Endothelial cell (in vitro differentiated cells): Measurements from ENCODE around the gene HMBS. TPM values are rescaled to one million over a fixed set of nuclear protein-coding genes. Genes with fewer than 3 reads are reported as not detected.

ENCODE experiments used
- DNase-seq: peaks from one replicate; pipeline ENCODE4 v3.0.0; 2021; ENCODE audit warnings: low spot score
- H3K27ac Mint-ChIP-seq: one replicate; pipeline ENCODE4 v1.8.0; 2021; ENCODE audit warnings: mixed read lengths, inconsistent platforms; ENCODE audit not compliant: unreplicated experiment
- H3K27me3 Mint-ChIP-seq: one replicate; pipeline ENCODE4 v1.8.0; 2021; ENCODE audit warnings: mild to moderate bottlenecking, moderate library complexity, mixed read lengths, inconsistent platforms; ENCODE audit not compliant: unreplicated experiment
- H3K36me3 Mint-ChIP-seq: one replicate; pipeline ENCODE4 v1.8.0; 2021; ENCODE audit warnings: mild to moderate bottlenecking, low read depth, mixed read lengths, inconsistent platforms; ENCODE audit not compliant: unreplicated experiment
- H3K4me1 Mint-ChIP-seq: one replicate; pipeline ENCODE4 v1.8.0; 2021; ENCODE audit warnings: mild to moderate bottlenecking, mixed read lengths, inconsistent platforms; ENCODE audit not compliant: unreplicated experiment
- H3K4me3 Mint-ChIP-seq: one replicate; pipeline ENCODE4 v1.8.0; 2021; ENCODE audit warnings: mild to moderate bottlenecking, mixed read lengths, inconsistent platforms; ENCODE audit not compliant: unreplicated experiment
- H3K9me3 Mint-ChIP-seq: one replicate; pipeline ENCODE4 v1.8.0; 2021; ENCODE audit warnings: mixed read lengths, inconsistent platforms; ENCODE audit not compliant: unreplicated experiment
- CTCF ChIP-seq: fragments of 200-600 bp; sonication (generic); IDR thresholded peaks from one replicate; pipeline ENCODE4 v1.5.0; 2021; ENCODE audit warnings: antibody characterized with exemption; ENCODE audit not compliant: unreplicated experiment
- total RNA-seq: library from RNA; stranded (reverse); fragmentation: NEBNext Ultra II Directional; extraction: Animal tissue kit (Norgen Biotek cat#: 25700); gene quantifications from one replicate; pipeline ENCODE4 v1.2.1, GENCODE V29; 2021; ENCODE audit not compliant: unreplicated experiment

Gene HMBS
- total RNA-seq, 1 donor from 2014 or later: 13.6 TPM

- no peaks in the 10 kb centered on the region for H3K9me3 Mint-ChIP-seq
- peak overlapping the region; percentile 96 for H3K4me3 Mint-ChIP-seq
- H3K27ac Mint-ChIP-seq: peak overlapping the region; percentile 90
- peaks cover 27% of the 10 kb centered on the region for H3K36me3 Mint-ChIP-seq
- peaks cover 5% of the 10 kb centered on the region for H3K4me1 Mint-ChIP-seq
- TF ChIP-seq CTCF: no peak
- DNase-seq: no peak
- H3K27me3 Mint-ChIP-seq: peaks cover 6% of the 10 kb centered on the region
Observed at GRCh38 chr11:119085437-119085847, 761 bp downstream of the HMBS start.

- Mint-ChIP-seq H3K9me3 (no peaks in the 10 kb centered on the region), H3K4me1 (peaks cover 5% of the 10 kb centered on the region), H3K4me3 (no peak overlapping the region), H3K36me3 (peaks cover 10% of the 10 kb centered on the region), H3K27me3 (peaks cover 4% of the 10 kb centered on the region), H3K27ac (no peak overlapping the region)
- DNase-seq: no peak
- no peak for TF ChIP-seq CTCF
Observed at GRCh38 chr11:119087123-119087522, 2.4 kb downstream of the HMBS start.

- Mint-ChIP-seq H3K27ac (no peak overlapping the region), H3K27me3 (peaks cover 4% of the 10 kb centered on the region), H3K36me3 (peaks cover 6% of the 10 kb centered on the region), H3K9me3 (no peaks in the 10 kb centered on the region), H3K4me1 (peaks cover 11% of the 10 kb centered on the region), H3K4me3 (no peak overlapping the region)
- TF ChIP-seq CTCF: no peak
- DNase-seq: no peak
Observed at GRCh38 chr11:119087747-119088241, 3.1 kb downstream of the HMBS start.

- TF ChIP-seq CTCF: no peak
- Mint-ChIP-seq H3K4me3 (no peak overlapping the region), H3K9me3 (no peaks in the 10 kb centered on the region), H3K4me1 (peaks cover 14% of the 10 kb centered on the region), H3K27me3 (peaks cover 6% of the 10 kb centered on the region), H3K36me3 (peaks cover 8% of the 10 kb centered on the region), H3K27ac (no peak overlapping the region)
- DNase-seq: no peak
Observed at GRCh38 chr11:119088406-119088805, 3.7 kb downstream of the HMBS start.

- DNase-seq: no peak
- Mint-ChIP-seq H3K27ac (no peak overlapping the region), H3K4me1 (peaks cover 21% of the 10 kb centered on the region), H3K9me3 (no peaks in the 10 kb centered on the region), H3K4me3 (no peak overlapping the region), H3K36me3 (peaks cover 10% of the 10 kb centered on the region), H3K27me3 (peaks cover 9% of the 10 kb centered on the region)
- no peak for TF ChIP-seq CTCF
Observed at GRCh38 chr11:119089319-119089718, 4.6 kb downstream of the HMBS start.
